MM.1S (cell line): ENCODE results near the gene CDC42EP5.

Experiments
- DNase-seq: peaks from one replicate; pipeline ENCODE4 v3.0.0-alpha.2; 2015
- H2AFZ ChIP-seq: fragments of 300-600 bp; sonication (generic); 2 replicates; pipeline ENCODE4 v1.6.0; 2016; ENCODE audit warnings: antibody characterized with exemption, low read length
- H3F3A ChIP-seq: fragments of 300-600 bp; sonication (generic); 2 replicates; pipeline ENCODE4 v1.6.1; 2016; ENCODE audit warnings: mild to moderate bottlenecking, antibody characterized with exemption, low read length, moderate library complexity, mixed read lengths; ENCODE audit not compliant: insufficient read depth
- H3K27ac ChIP-seq: fragments of 300-600 bp; sonication (generic); 2 replicates; pipeline ENCODE4 v1.5.1; 2016; ENCODE audit warnings: mild to moderate bottlenecking, low read length
- H3K27me3 ChIP-seq: fragments of 300-600 bp; sonication (generic); replicated peaks from 2 replicates; pipeline ENCODE4 v1.6.0; 2016; ENCODE audit warnings: low read length; ENCODE audit not compliant: insufficient read depth
- H3K36me3 ChIP-seq: fragments of 300-600 bp; sonication (generic); replicated peaks from 2 replicates; pipeline ENCODE4 v1.6.1; 2016; ENCODE audit warnings: mild to moderate bottlenecking, low read length, mixed read lengths; ENCODE audit not compliant: insufficient read depth
- H3K4me1 ChIP-seq: fragments of 300-600 bp; sonication (generic); 2 replicates; pipeline ENCODE4 v1.6.1; 2016; ENCODE audit warnings: low read length, mixed read lengths
- H3K4me2 ChIP-seq: fragments of 300-600 bp; sonication (generic); 2 replicates; pipeline ENCODE4 v1.6.0; 2016; ENCODE audit warnings: low read depth, low read length
- H3K4me3 ChIP-seq: fragments of 300-600 bp; sonication (generic); 2 replicates; pipeline ENCODE4 v1.5.1; 2016; ENCODE audit warnings: low read length, mixed read lengths
- H3K79me2 ChIP-seq: fragments of 300-600 bp; sonication (generic); 2 replicates; pipeline ENCODE4 v1.6.1; 2016; ENCODE audit warnings: mixed run types, low read length, mixed read lengths
- H3K9ac ChIP-seq: fragments of 300-600 bp; sonication (generic); 2 replicates; pipeline ENCODE4 v1.6.1; 2016; ENCODE audit warnings: low read length, mixed read lengths
- H3K9me2 ChIP-seq: fragments of 300-600 bp; sonication (generic); replicated peaks from 2 replicates; pipeline ENCODE4 v1.6.1; 2016; ENCODE audit warnings: mild to moderate bottlenecking, low read length, mixed read lengths; ENCODE audit not compliant: insufficient read depth
- H3K9me3 ChIP-seq: fragments of 300-600 bp; sonication (generic); replicated peaks from 2 replicates; pipeline ENCODE4 v1.6.1; 2016; ENCODE audit warnings: mild to moderate bottlenecking, low read length, mixed read lengths; ENCODE audit not compliant: insufficient read depth
- H4K20me1 ChIP-seq: fragments of 300-600 bp; sonication (generic); 2 replicates; pipeline ENCODE4 v1.6.1; 2016; ENCODE audit warnings: mild to moderate bottlenecking, low read length, moderate library complexity, mixed read lengths; ENCODE audit not compliant: insufficient read depth
- CTCF ChIP-seq: fragments of 300-600 bp; sonication (generic); IDR thresholded peaks from 2 replicates; pipeline ENCODE4 v1.5.1; 2016; ENCODE audit warnings: antibody characterized with exemption, low read length, mixed read lengths
- EZH2 ChIP-seq: fragments of 300-600 bp; sonication (generic); optimal IDR thresholded peaks from 2 replicates; pipeline ENCODE3; 2017; ENCODE audit warnings: low read depth, mild to moderate bottlenecking, antibody characterized with exemption, low read length, mixed read lengths
- EZH2phosphoT487 ChIP-seq: fragments of 300-600 bp; sonication (generic); IDR thresholded peaks from 2 replicates; pipeline ENCODE4 v1.6.1; 2018; ENCODE audit warnings: antibody characterized with exemption, low read length

Gene CDC42EP5

DNA sequence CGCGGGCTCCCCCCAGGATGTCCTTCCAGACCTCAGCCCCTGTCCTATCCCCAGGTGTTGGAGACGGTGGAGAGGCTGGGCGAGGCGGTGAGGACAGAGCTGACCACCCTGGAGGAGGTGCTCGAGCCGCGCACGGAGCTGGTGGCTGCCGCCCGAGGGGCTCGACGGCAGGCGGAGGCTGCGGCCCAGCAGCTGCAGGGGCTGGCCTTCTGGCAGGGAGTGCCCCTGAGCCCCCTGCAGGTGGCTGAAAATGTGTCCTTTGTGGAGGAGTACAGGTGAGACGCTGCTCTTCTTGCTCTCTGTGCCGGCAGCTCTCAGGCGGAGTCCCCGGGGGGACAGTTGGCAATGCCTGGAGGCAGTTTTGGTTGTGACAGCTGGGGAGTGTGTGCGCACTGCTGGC is 51.0 kb downstream of the CDC42EP5 start:
- H3K27ac ChIP-seq: no peak overlapping the region
- H3K4me3 ChIP-seq: no peak overlapping the region
- no peak for DNase-seq
- no peaks in the 10 kb centered on the region for H3K36me3 ChIP-seq
- no peaks in the 10 kb centered on the region for H3K4me1 ChIP-seq
- H3K27me3 ChIP-seq: peaks cover 87% of the 10 kb centered on the region
- no peak overlapping the region for H3K4me2 ChIP-seq
- no peaks in the 10 kb centered on the region for H3K9me2 ChIP-seq
- H3K79me2 ChIP-seq: no peaks in the 10 kb centered on the region
- no peaks in the 10 kb centered on the region for H3K9me3 ChIP-seq
- no peak for TF ChIP-seq EZH2
- no peak overlapping the region for H2AFZ ChIP-seq
- H4K20me1 ChIP-seq: no peaks in the 10 kb centered on the region
- H3K9ac ChIP-seq: no peak overlapping the region
- no peaks in the 10 kb centered on the region for H3F3A ChIP-seq

- H3K4me2 ChIP-seq: no peak overlapping the region
- H3K9ac ChIP-seq: no peak overlapping the region
- no peak for DNase-seq
- H2AFZ ChIP-seq: no peak overlapping the region
- H3F3A ChIP-seq: no peaks in the 10 kb centered on the region
- no peak for TF ChIP-seq EZH2
- peaks cover 87% of the 10 kb centered on the region for H3K27me3 ChIP-seq
- H3K79me2 ChIP-seq: no peaks in the 10 kb centered on the region
- no peaks in the 10 kb centered on the region for H3K9me2 ChIP-seq
- no peaks in the 10 kb centered on the region for H3K9me3 ChIP-seq
- H3K4me3 ChIP-seq: no peak overlapping the region
- no peaks in the 10 kb centered on the region for H4K20me1 ChIP-seq
- no peaks in the 10 kb centered on the region for H3K4me1 ChIP-seq
- H3K27ac ChIP-seq: no peak overlapping the region
- H3K36me3 ChIP-seq: no peaks in the 10 kb centered on the region
Observed at GRCh38 chr19:54421521-54421920, 51.6 kb downstream of the CDC42EP5 start.

DNA sequence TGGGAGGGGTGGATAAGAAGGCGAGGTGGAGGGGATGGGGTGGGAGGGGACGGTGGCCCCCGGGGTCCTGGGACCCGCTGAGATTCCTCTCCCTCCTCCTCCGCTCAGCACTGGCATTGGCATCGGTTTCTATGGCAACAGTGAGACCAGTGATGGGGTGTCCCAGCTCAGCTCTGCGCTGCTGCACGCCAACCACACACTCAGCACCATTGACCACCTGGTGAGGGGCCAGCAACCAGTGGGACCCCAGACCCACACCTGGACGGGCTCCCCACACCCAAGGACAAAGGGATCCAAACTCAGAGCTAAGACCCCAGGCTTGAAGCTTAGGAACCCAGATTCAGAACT is 52.0 kb downstream of the CDC42EP5 start:
- H2AFZ ChIP-seq: no peak overlapping the region
- no peak for DNase-seq
- H3K36me3 ChIP-seq: no peaks in the 10 kb centered on the region
- no peaks in the 10 kb centered on the region for H3K9me3 ChIP-seq
- H3K9me2 ChIP-seq: no peaks in the 10 kb centered on the region
- H3K27ac ChIP-seq: no peak overlapping the region
- TF ChIP-seq EZH2phosphoT487 (no peak), CTCF (no peak), EZH2 (no peak)
- H3K79me2 ChIP-seq: no peaks in the 10 kb centered on the region
- no peaks in the 10 kb centered on the region for H4K20me1 ChIP-seq
- H3K4me2 ChIP-seq: no peak overlapping the region
- H3K27me3 ChIP-seq: peaks cover 87% of the 10 kb centered on the region
- H3F3A ChIP-seq: no peaks in the 10 kb centered on the region
- no peak overlapping the region for H3K4me3 ChIP-seq
- H3K9ac ChIP-seq: no peak overlapping the region
- H3K4me1 ChIP-seq: no peaks in the 10 kb centered on the region

DNA sequence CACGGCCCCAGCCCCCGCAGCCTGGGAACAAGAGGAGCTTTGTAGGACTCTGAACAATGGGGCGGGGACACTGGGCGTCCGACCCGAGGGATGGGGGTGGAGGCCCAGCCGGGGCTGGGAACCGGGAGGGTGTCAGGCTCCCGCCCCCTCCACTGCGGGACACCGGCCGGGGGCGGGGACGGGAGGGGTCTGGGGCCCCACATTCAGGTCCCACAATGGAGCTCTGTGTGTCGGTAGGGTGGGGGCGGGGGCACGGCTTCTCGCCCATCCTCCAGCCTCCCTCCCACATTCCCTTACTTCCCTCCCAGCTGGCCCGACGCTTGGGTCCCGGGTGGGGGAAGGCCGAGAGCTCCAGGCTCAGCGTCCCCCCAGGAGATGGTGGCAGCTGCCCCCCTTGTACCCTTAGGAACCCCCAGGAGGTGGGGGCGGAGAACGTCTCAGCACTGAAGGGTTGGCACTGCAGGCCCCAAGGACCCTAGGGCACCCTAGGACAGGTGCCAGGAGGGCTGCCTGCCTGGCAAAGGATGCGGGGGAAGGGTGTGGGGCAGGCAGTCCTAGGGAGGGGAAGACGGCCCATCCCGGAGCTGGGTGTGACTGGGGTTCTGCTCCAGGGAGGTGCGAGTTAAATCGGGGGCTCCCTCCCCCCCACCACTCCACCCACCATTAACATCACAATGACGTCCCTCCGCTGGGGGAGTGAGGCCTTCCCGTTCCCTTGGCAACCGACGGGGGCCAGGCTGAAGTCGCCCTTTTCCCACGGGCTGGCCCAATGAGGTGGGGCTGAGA is 52.5 kb downstream of the CDC42EP5 start:
- no peak for DNase-seq
- H3K9me3 ChIP-seq: no peaks in the 10 kb centered on the region
- H3K4me1 ChIP-seq: no peaks in the 10 kb centered on the region
- no peak overlapping the region for H3K27ac ChIP-seq
- H2AFZ ChIP-seq: no peak overlapping the region
- H3K9ac ChIP-seq: no peak overlapping the region
- H3F3A ChIP-seq: no peaks in the 10 kb centered on the region
- H3K4me3 ChIP-seq: no peak overlapping the region
- no peaks in the 10 kb centered on the region for H3K36me3 ChIP-seq
- no peaks in the 10 kb centered on the region for H3K9me2 ChIP-seq
- H3K79me2 ChIP-seq: no peaks in the 10 kb centered on the region
- peaks cover 87% of the 10 kb centered on the region for H3K27me3 ChIP-seq
- H3K4me2 ChIP-seq: no peak overlapping the region
- no peaks in the 10 kb centered on the region for H4K20me1 ChIP-seq
- TF ChIP-seq EZH2: no peak
- TF ChIP-seq EZH2phosphoT487: no peak
- TF ChIP-seq CTCF: no peak
